ENCODE measurements around the gene MPZL1. TPM values are rescaled to one million over a fixed set of nuclear protein-coding genes. Genes with fewer than 3 reads are reported as not detected.
A peak's percentile ranks its signal among the peaks of the same experiment; 100 is the strongest.

Gene MPZL1
- total and polyA plus RNA-seq, 2 donors (not counting 3 experiments of a cell fraction or from before 2014, with no cell fraction given), result 41.7 to 99.1 TPM

DNA sequence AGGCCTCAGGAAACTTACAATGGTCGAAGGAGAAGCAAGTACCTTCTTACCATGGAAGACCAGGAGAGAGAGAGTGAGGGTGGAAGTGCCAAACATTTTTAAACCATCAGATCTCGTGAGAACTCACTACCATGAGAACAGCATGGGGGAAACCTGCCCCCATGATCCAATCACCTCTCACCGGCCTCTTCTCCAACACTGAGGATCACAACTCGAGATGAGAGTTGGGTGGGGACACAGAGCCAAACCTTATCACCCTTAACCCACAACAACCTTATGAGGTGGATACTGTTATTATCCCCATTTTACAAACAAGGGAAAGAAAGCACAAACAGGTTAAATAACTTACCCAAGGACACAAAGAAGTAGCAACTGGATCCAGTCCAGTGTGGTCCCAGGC, 80.5 kb downstream of the MPZL1 start:
- Histone ChIP-seq H3K4me1 (ENCODE audit: control insufficient read depth, extremely low read depth, insufficient read depth, low read length) (peaks cover 5% of the 10 kb centered on the region), H3K79me2 (ENCODE audit: control insufficient read depth, insufficient read depth, low read length) (no peaks in the 10 kb centered on the region), H4K20me1 (replicated peaks; ENCODE audit: control insufficient read depth, extremely low read depth, insufficient read depth, low read length) (no peaks in the 10 kb centered on the region), H3K4me2 (ENCODE audit: insufficient read depth, low read length) (no peak overlapping the region), H3K9ac (replicated peaks; ENCODE audit: extremely low read depth, insufficient read depth, low read length) (no peak overlapping the region), H3K9me3 (replicated peaks; ENCODE audit: control insufficient read depth, insufficient read depth, low read length) (no peaks in the 10 kb centered on the region), H3K27me3 (ENCODE audit: control insufficient read depth in 2 of 2, insufficient read depth in 2 of 2, low read length in 2 of 2) (no peaks in the 10 kb centered on the region), H2AFZ (ENCODE audit: low read depth, low read length) (no peak overlapping the region), H3K27ac (ENCODE audit: insufficient read depth, low read depth, low read length) (no peak overlapping the region), H3K4me3 (replicated peaks in 1 of 3; ENCODE audit: insufficient read depth in 1 of 3, low read depth in 1 of 3, low read length in 3 of 3) (no peak overlapping the region), H3K9me1 (replicated peaks; ENCODE audit: control insufficient read depth, extremely low read depth, insufficient read depth, low read length) (no peaks in the 10 kb centered on the region), H3K36me3 (ENCODE audit: control insufficient read depth in 2 of 2, extremely low read depth in 1 of 2, insufficient read depth in 2 of 2, low read length in 2 of 2) (no peaks in the 10 kb centered on the region)
- dilution Hi-C loops (cut with MboI; ENCODE audit: extremely low pct_ligation_motif_present, low sequenced_read_pairs) (no loop called here), intact Hi-C loops (cut with micrococcal nuclease) (loop anchor here (5.0 kb wide), 2 partner anchors 135 to 245 kb away; partner anchors contain the start of genes DCAF6 and MPC2)
- no peak for FAIRE-seq
- no peak for DNase-seq (ENCODE audit: low read depth, low spot score)
- ChIA-PET CTCF (interaction anchor here (0.9 to 3.3 kb wide), 3 partner anchors 10 to 280 kb away, joined by 4 to 11 read pairs (median 4); partner anchors contain the start of gene MPZL1), POLR2A (no interaction called here)
- no peak for TF ChIP-seq FOS (IDR thresholded peaks at IDR 0.05; ENCODE audit: borderline replicate concordance, insufficient read depth, low read length)
- TF ChIP-seq, protein P1, sequence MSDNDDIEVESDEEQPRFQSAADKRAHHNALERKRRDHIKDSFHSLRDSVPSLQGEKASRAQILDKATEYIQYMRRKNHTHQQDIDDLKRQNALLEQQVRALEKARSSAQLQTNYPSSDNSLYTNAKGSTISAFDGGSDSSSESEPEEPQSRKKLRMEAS (IDR thresholded peaks at IDR 0.05; ENCODE audit: insufficient read depth, insufficient read length), result no peak
- TF ChIP-seq POLR2A (IDR thresholded peaks at IDR 0.05; ENCODE audit: low read depth, low read length), result no peak
- no TSS peak for BruUV-seq (replicated peaks)

- Histone ChIP-seq H3K9me3 (replicated peaks; ENCODE audit: control insufficient read depth, insufficient read depth, low read length) (no peaks in the 10 kb centered on the region), H3K9ac (replicated peaks; ENCODE audit: extremely low read depth, insufficient read depth, low read length) (no peak overlapping the region), H3K27me3 (ENCODE audit: control insufficient read depth in 2 of 2, insufficient read depth in 2 of 2, low read length in 2 of 2) (no peaks in the 10 kb centered on the region), H3K4me2 (ENCODE audit: insufficient read depth, low read length) (peak overlapping the region; percentile 55), H3K9me1 (replicated peaks; ENCODE audit: control insufficient read depth, extremely low read depth, insufficient read depth, low read length) (no peaks in the 10 kb centered on the region), H3K4me1 (ENCODE audit: control insufficient read depth, extremely low read depth, insufficient read depth, low read length) (peaks cover 5% of the 10 kb centered on the region), H3K27ac (ENCODE audit: insufficient read depth, low read depth, low read length) (no peak overlapping the region), H2AFZ (ENCODE audit: low read depth, low read length) (peak overlapping the region; percentile 78), H3K79me2 (ENCODE audit: control insufficient read depth, insufficient read depth, low read length) (no peaks in the 10 kb centered on the region), H3K36me3 (ENCODE audit: control insufficient read depth in 2 of 2, extremely low read depth in 1 of 2, insufficient read depth in 2 of 2, low read length in 2 of 2) (no peaks in the 10 kb centered on the region), H3K4me3 (replicated peaks in 1 of 3; ENCODE audit: insufficient read depth in 1 of 3, low read depth in 1 of 3, low read length in 3 of 3) (no peak overlapping the region), H4K20me1 (replicated peaks; ENCODE audit: control insufficient read depth, extremely low read depth, insufficient read depth, low read length) (no peaks in the 10 kb centered on the region)
- dilution Hi-C loops (cut with MboI; ENCODE audit: extremely low pct_ligation_motif_present, low sequenced_read_pairs) (no loop called here), intact Hi-C loops (cut with micrococcal nuclease) (loop anchor here (1.0 to 5.0 kb wide), 7 partner anchors 17 to 279 kb away; partner anchors contain the start of genes DCAF6, MPC2 and MPZL1)
- FAIRE-seq, result peak; percentile 97
- peak; percentile 8 for TF ChIP-seq FOS (IDR thresholded peaks at IDR 0.05; ENCODE audit: borderline replicate concordance, insufficient read depth, low read length)
- no peak for TF ChIP-seq POLR2AphosphoS5 (IDR thresholded peaks at IDR 0.05; ENCODE audit: insufficient read depth, low read depth, low read length)
- TF ChIP-seq, protein P1 (IDR thresholded peaks at IDR 0.05; ENCODE audit: insufficient read depth, insufficient read length), result peak; percentile 10
- peak; percentile 10 for TF ChIP-seq MYC (IDR thresholded peaks at IDR 0.05; ENCODE audit: low read depth, low read length)
- TF ChIP-seq CTCF (IDR thresholded peaks at IDR 0.05; ENCODE audit: extremely low read depth in 1 of 2, insufficient read depth in 1 of 2, low read depth in 1 of 2, low read length in 2 of 2), result peak; percentile 96 to 99
- peak; percentile 37 for TF ChIP-seq GATA2 (IDR thresholded peaks at IDR 0.05; ENCODE audit: insufficient read depth, insufficient read length, low read depth, low read length)
- peak; percentile 92 for DNase-seq (ENCODE audit: low read depth, low spot score)
- ChIA-PET CTCF (interaction anchor here (0.6 to 1.6 kb wide), 13 partner anchors 13 to 279 kb away, joined by 3 to 9 read pairs (median 4); partner anchors contain the start of gene MPZL1), POLR2A (no interaction called here)
- BruUV-seq (replicated peaks), result no TSS peak
Measured at GRCh38 chr1:167803358-167804207, 81.8 kb downstream of the MPZL1 start.
